ENCODE data around the gene SUSD2. TPM values are rescaled to one million over a fixed set of nuclear protein-coding genes. Genes with fewer than 3 reads are reported as not detected.
"Not testable (repeated sequence)": the region's sequence is repeated elsewhere in the genome, so short reads cannot be mapped to it uniquely, and the experiment has no call there.

SUSD2 gene
- total RNA-seq, 2 experiments from 2014 or later, result 0.38 to 0.54 TPM

DNA sequence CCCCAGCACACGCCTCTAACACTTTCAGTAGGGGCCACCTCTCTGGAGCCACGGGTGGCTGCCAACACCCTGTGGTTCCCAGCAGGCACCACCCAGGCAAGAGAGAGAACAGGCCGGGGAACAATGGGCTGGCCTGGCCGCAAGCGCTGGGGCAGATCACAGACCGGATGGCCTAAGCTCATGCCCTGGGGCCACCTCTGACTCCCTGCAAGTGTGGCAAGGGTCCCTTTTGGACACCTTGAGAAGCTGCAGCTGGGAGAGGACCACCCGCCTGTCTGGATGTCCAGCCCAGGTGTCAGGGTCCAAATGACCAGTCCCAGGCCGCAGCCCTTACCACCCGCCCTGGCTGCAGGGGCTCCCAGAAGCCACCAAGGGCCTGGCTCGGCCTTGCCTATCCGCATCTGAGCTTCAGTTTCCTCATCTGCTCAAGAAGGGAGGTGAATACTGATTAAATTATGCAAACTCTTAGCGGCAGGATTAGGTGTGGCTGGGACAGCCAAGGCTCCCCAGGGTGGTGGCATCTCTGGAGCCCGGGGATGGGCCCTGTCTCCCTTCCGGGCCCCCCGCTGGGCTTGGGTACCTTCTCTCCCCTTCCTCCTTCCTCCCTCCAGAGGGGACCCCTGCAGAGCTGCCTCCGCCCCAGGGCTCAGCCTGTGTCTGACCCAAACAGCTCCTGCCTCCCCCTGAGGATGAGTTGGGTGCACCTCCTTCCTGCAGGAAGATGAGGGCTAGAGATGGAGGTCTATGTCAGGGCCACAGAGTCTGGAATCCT lies 785 bp upstream of the SUSD2 start:
- intact Hi-C loops (cut with micrococcal nuclease; ENCODE audit: unreplicated experiment), result no loop called here

DNA sequence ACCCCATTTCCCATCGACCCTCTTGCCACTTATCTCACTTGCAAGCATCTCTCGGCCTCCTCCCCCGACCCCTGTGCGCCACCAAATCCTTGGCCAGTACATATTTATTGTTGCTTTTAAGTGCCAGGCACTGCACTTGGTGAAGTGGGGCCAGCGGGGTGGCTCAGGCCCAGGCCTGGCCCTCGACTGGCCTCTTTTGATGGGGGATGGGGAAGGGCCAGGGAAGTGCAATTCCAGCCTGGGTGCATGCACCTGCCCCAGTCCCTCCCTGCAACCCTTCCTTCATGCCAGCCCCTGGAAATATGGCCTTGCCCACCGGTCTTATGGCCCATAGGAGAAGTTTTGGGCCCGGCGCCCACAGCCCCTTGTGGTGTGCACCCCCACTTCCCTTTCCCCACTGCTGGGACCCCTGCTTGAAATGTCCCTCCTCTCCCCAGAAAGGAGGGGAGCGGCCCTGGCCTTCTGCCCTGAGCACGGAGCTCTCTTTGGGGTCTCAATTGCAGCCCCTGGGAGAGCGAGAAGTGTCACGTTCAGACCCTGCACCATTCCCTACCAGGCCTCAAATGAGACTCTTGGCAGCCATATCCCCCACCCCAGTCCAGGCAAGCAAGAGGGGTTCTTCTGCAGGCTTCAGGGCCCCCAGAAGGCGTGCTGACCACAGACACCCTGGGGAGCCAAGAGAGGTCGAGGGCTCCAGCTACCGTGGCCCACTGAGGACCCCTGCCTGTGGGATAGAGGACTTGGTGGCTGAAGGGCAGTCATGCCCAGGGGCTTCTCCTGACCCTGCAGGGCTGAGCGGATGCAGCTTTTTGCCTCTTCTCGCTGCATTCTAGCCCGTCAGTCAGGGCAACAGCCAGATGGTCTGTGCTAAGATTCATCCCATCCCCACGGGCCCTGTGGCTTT lies 961 bp downstream of the SUSD2 start:
- H3K9me3 ChIP-seq (ENCODE audit: low read length), result no peaks in the 10 kb centered on the region
- peak; percentile 21 for DNase-seq (ENCODE audit: low spot score)
- no TSS peak for BruUV-seq (replicated peaks)
- POLR2A ChIA-PET, result no interaction called here
- CTCF ChIA-PET (ENCODE audit: unreplicated experiment), result no interaction called here
- intact Hi-C loops (cut with micrococcal nuclease; ENCODE audit: unreplicated experiment), result no loop called here
- H3K36me3 ChIP-seq (ENCODE audit: insufficient read depth, low read length), result no peaks in the 10 kb centered on the region
- H3K4me1 ChIP-seq (ENCODE audit: insufficient read depth, low read length, poor library complexity, severe bottlenecking), result no peaks in the 10 kb centered on the region
- H3K9me2 ChIP-seq (ENCODE audit: insufficient read depth, low read length), result no peaks in the 10 kb centered on the region
- H3K27ac ChIP-seq (ENCODE audit: low read depth, low read length, poor library complexity, severe bottlenecking), result no peak overlapping the region
- no peak for TF ChIP-seq EZH2phosphoT487 (IDR thresholded peaks at IDR 0.05; ENCODE audit: borderline replicate concordance, low read depth, low read length)
- TF ChIP-seq, protein P1, sequence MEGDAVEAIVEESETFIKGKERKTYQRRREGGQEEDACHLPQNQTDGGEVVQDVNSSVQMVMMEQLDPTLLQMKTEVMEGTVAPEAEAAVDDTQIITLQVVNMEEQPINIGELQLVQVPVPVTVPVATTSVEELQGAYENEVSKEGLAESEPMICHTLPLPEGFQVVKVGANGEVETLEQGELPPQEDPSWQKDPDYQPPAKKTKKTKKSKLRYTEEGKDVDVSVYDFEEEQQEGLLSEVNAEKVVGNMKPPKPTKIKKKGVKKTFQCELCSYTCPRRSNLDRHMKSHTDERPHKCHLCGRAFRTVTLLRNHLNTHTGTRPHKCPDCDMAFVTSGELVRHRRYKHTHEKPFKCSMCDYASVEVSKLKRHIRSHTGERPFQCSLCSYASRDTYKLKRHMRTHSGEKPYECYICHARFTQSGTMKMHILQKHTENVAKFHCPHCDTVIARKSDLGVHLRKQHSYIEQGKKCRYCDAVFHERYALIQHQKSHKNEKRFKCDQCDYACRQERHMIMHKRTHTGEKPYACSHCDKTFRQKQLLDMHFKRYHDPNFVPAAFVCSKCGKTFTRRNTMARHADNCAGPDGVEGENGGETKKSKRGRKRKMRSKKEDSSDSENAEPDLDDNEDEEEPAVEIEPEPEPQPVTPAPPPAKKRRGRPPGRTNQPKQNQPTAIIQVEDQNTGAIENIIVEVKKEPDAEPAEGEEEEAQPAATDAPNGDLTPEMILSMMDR (conservative IDR thresholded peaks at IDR 0.05; ENCODE audit: low read length), result no peak; the same call in 1 of the 2 replicates
- H3K4me3 ChIP-seq (ENCODE audit: low read depth, low read length, poor library complexity, severe bottlenecking), result no peak overlapping the region
- H4K20me1 ChIP-seq (ENCODE audit: insufficient read depth, low read length), result no peaks in the 10 kb centered on the region
- H2AFZ ChIP-seq (ENCODE audit: low read length), result no peak overlapping the region
- H3K79me2 ChIP-seq (ENCODE audit: insufficient read depth, low read depth, low read length), result no peaks in the 10 kb centered on the region
- no peak overlapping the region for H3K4me2 ChIP-seq (ENCODE audit: low read length)

More for the DNA sequence above, 785 bp upstream of the SUSD2 start:
- Histone ChIP-seq H3K36me3 (ENCODE audit: insufficient read depth, low read length) (peaks cover 6% of the 10 kb centered on the region; the same call in 1 of the 2 replicates), H3K4me1 (ENCODE audit: insufficient read depth, low read length, poor library complexity, severe bottlenecking) (no peaks in the 10 kb centered on the region), H3K4me2 (ENCODE audit: low read length) (no peak overlapping the region), H3K9me3 (ENCODE audit: low read length) (no peaks in the 10 kb centered on the region), H2AFZ (ENCODE audit: low read length) (no peak overlapping the region), H3K27ac (ENCODE audit: low read depth, low read length, poor library complexity, severe bottlenecking) (no peak overlapping the region), H3K79me2 (ENCODE audit: insufficient read depth, low read depth, low read length) (no peaks in the 10 kb centered on the region), H3K9me2 (ENCODE audit: insufficient read depth, low read length) (no peaks in the 10 kb centered on the region), H4K20me1 (ENCODE audit: insufficient read depth, low read length) (no peaks in the 10 kb centered on the region), H3K4me3 (ENCODE audit: low read depth, low read length, poor library complexity, severe bottlenecking) (no peak overlapping the region)
- no peak for TF ChIP-seq EZH2phosphoT487 (IDR thresholded peaks at IDR 0.05; ENCODE audit: borderline replicate concordance, low read depth, low read length)
- TF ChIP-seq, protein P1 (conservative IDR thresholded peaks at IDR 0.05; ENCODE audit: low read length), result no peak
- no peak for DNase-seq (ENCODE audit: low spot score)
- POLR2A ChIA-PET, result no interaction called here
- CTCF ChIA-PET (ENCODE audit: unreplicated experiment), result no interaction called here
- no TSS peak for BruUV-seq (replicated peaks)

DNA sequence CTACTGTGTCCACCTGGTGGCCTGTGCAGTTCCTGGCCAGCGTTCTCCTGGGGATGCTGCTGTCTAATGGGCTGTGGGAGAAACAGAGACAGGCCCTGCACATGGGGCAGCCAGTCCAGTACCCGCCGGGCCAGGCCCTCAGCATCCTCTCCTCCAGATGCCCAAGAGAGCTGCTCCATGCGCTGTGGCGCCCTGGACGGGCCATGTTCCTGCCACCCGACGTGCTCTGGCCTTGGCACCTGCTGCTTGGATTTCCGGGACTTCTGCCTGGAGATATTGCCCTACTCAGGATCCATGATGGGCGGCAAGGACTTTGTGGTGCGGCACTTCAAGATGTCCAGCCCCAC lies 1.6 kb downstream of the SUSD2 start:
- intact Hi-C loops (cut with micrococcal nuclease; ENCODE audit: unreplicated experiment); POLR2A ChIA-PET; H2AFZ ChIP-seq (ENCODE audit: low read length); H4K20me1 ChIP-seq (ENCODE audit: insufficient read depth, low read length); CTCF ChIA-PET (ENCODE audit: unreplicated experiment); H3K9me2 ChIP-seq (ENCODE audit: insufficient read depth, low read length); H3K36me3 ChIP-seq (ENCODE audit: insufficient read depth, low read length); BruUV-seq (replicated peaks); H3K9me3 ChIP-seq (ENCODE audit: low read length); H3K4me2 ChIP-seq (ENCODE audit: low read length); H3K4me1 ChIP-seq (ENCODE audit: insufficient read depth, low read length, poor library complexity, severe bottlenecking); DNase-seq (ENCODE audit: low spot score); H3K4me3 ChIP-seq (ENCODE audit: low read depth, low read length, poor library complexity, severe bottlenecking); H3K79me2 ChIP-seq (ENCODE audit: insufficient read depth, low read depth, low read length); H3K27ac ChIP-seq (ENCODE audit: low read depth, low read length, poor library complexity, severe bottlenecking): not testable (repeated sequence)
